Fibroblast of lung (primary cell): ENCODE measurements around the gene WT1. TPM values are rescaled to one million over a fixed set of nuclear protein-coding genes. Genes with fewer than 3 reads are reported as not detected.
A peak's percentile ranks its signal among the peaks of the same experiment; 100 is the strongest.

Experiments
- DNase-seq, 2 donors: peaks; one replicate each; pipeline versions ENCODE4 v3.0.0 to v3.0.0-alpha.2; 2010; ENCODE audit warnings: low read depth in 2 of 2
- H2AFZ ChIP-seq: 2 replicates; pipeline ENCODE4 v1.5.1; 2012; ENCODE audit warnings: low read length, control low read depth, inconsistent platforms
- H3K27ac ChIP-seq: 2 replicates; pipeline ENCODE4 v1.5.1; 2011; ENCODE audit warnings: low read length, control low read depth; ENCODE audit not compliant: insufficient read depth
- H3K27me3 ChIP-seq: 2 replicates; pipeline ENCODE4 v1.5.1; 2011; ENCODE audit warnings: mild to moderate bottlenecking, low read length; ENCODE audit not compliant: control insufficient read depth, insufficient read depth
- H3K36me3 ChIP-seq: 2 replicates; pipeline ENCODE4 v1.5.1; 2011; ENCODE audit warnings: low read length; ENCODE audit not compliant: control insufficient read depth, insufficient read depth
- H3K4me1 ChIP-seq: 2 replicates; pipeline ENCODE4 v1.5.1; 2011; ENCODE audit warnings: low read length; ENCODE audit not compliant: control insufficient read depth, insufficient read depth; ENCODE audit errors: extremely low read depth
- H3K4me2 ChIP-seq: 2 replicates; pipeline ENCODE4 v1.5.1; 2011; ENCODE audit warnings: low read length, control low read depth; ENCODE audit not compliant: insufficient read depth; ENCODE audit errors: extremely low read depth
- H3K4me3 ChIP-seq, 4 experiments: fragments of 200-600 bp in 1 of 4; sonication (generic) in 1 of 4; replicated peaks in 1 of 4; 2 replicates each; pipeline ENCODE4 v1.5.1; 2011 to 2016; ENCODE audit warnings: low read length in 4 of 4, low read depth in 3 of 4, mild to moderate bottlenecking in 3 of 4, control low read depth in 2 of 4, inconsistent platforms in 1 of 4, mixed read lengths in 1 of 4; ENCODE audit not compliant: insufficient read depth in 1 of 4; ENCODE audit errors: control extremely low read depth in 1 of 4
- H3K79me2 ChIP-seq: 2 replicates; pipeline ENCODE4 v1.5.1; 2012; ENCODE audit warnings: mild to moderate bottlenecking, low read length, inconsistent platforms; ENCODE audit not compliant: control insufficient read depth, insufficient read depth
- H3K9ac ChIP-seq: 2 replicates; pipeline ENCODE4 v1.5.1; 2011; ENCODE audit warnings: mild to moderate bottlenecking, low read length, control low read depth; ENCODE audit not compliant: insufficient read depth
- H3K9me3 ChIP-seq: 2 replicates; pipeline ENCODE4 v1.5.1; 2012; ENCODE audit warnings: low read depth, low read length; ENCODE audit not compliant: control insufficient read depth, insufficient read depth
- H4K20me1 ChIP-seq: 2 replicates; pipeline ENCODE4 v1.5.1; 2011; ENCODE audit warnings: low read length; ENCODE audit not compliant: control insufficient read depth, insufficient read depth; ENCODE audit errors: extremely low read depth
- CTCF ChIP-seq, 2 donors: IDR thresholded peaks in 1 of 2; conservative IDR thresholded peaks in 1 of 2; 1 replicate in 1 of 2; 2 replicates in 1 of 2; pipeline ENCODE4 v1.5.1; 2011 to 2012; ENCODE audit warnings: low read length in 2 of 2, control low read depth in 1 of 2, inconsistent platforms in 1 of 2, low read depth in 1 of 2, mild to moderate bottlenecking in 1 of 2
- EZH2 ChIP-seq: IDR thresholded peaks from 2 replicates; pipeline ENCODE4 v1.5.1; 2012; ENCODE audit warnings: low read length, control low read depth, mild to moderate bottlenecking; ENCODE audit errors: missing control alignments
- polyA plus RNA-seq, 2 donors: library from polyadenylated mRNA; depleted of rRNA in 1 of 2; stranded (reverse) in 1 of 2; unstranded in 1 of 2; fragments of >200 nt; gene quantifications; 2 replicates each; pipeline ENCODE4 v1.2.1, GENCODE V29; 2011 to 2012; ENCODE audit warnings: missing spikeins in 1 of 2
- total RNA-seq: library from RNA; depleted of rRNA; stranded (reverse); fragments of >200 nt; gene quantifications from 2 replicates; pipeline ENCODE4 v1.2.1, GENCODE V29; 2014

Gene WT1
- total and polyA plus RNA-seq, 2 donors (not counting 1 experiment from before 2014, with no cell fraction given): not detected

DNA sequence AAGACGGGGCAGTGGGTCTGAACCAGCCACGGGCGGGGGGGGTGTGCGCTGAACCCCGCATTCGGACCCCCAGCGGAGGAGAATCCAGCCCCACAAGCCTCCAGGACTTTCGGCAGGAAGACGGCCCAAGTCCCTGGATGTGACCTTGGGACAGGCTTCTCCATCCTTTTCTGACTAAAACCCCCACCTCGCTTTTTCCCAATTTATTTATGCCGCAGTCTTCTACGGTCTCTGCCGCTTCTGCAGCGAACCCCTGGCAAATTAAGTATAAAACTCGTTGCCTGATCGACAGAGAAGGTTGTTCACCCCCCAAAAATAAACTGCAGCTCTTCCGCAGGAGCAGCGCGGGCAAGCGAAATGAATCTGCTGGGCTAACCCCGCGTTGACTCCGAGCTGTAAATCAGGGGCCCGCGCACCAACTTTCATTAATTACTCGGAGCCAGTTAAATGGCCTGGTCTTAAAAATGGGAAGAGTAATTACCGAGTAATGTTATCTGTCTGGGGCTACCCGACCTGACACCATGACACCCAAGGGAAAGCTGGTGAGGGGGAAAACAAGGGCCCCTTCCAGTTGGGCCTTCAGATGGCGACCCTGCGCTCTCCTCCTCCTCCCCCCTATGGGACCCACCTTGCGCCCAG lies 6.6 kb downstream of the WT1 start:
- H3K4me2 ChIP-seq: no peak overlapping the region
- no peak for DNase-seq
- TF ChIP-seq EZH2 (no peak), CTCF (conservative IDR thresholded peaks at IDR 0.05 in 1 of 2, IDR thresholded peaks at IDR 0.05 in 1 of 2; ENCODE audit: low read depth in 1 of 2, low read length in 2 of 2) (no peak)

GRCh38 chr11:32427935-32428664 lies 7.2 kb downstream of the WT1 start:
- H3K4me1 ChIP-seq: no peaks in the 10 kb centered on the region
- H3K4me2 ChIP-seq: no peak overlapping the region
- no peak overlapping the region for H3K27ac ChIP-seq
- H3K36me3 ChIP-seq: no peaks in the 10 kb centered on the region
- no peaks in the 10 kb centered on the region for H3K9me3 ChIP-seq
- H3K79me2 ChIP-seq: no peaks in the 10 kb centered on the region
- H3K27me3 ChIP-seq: peaks cover 58% of the 10 kb centered on the region
- no peak overlapping the region for H3K4me3 ChIP-seq
- H3K9ac ChIP-seq: no peak overlapping the region
- no peak for DNase-seq
- H4K20me1 ChIP-seq: no peaks in the 10 kb centered on the region
- no peak overlapping the region for H2AFZ ChIP-seq
- TF ChIP-seq EZH2 (peak; percentile 78), CTCF (conservative IDR thresholded peaks at IDR 0.05 in 1 of 2, IDR thresholded peaks at IDR 0.05 in 1 of 2; ENCODE audit: low read depth in 1 of 2, low read length in 2 of 2) (no peak)

More for the DNA sequence above, 6.6 kb downstream of the WT1 start:
- Histone ChIP-seq H3K9me3 (no peaks in the 10 kb centered on the region), H3K4me1 (no peaks in the 10 kb centered on the region), H3K79me2 (no peaks in the 10 kb centered on the region), H3K36me3 (no peaks in the 10 kb centered on the region), H3K4me3 (no peak overlapping the region), H4K20me1 (no peaks in the 10 kb centered on the region), H3K27ac (no peak overlapping the region), H3K9ac (no peak overlapping the region), H3K27me3 (peaks cover 64% of the 10 kb centered on the region), H2AFZ (no peak overlapping the region)

GRCh38 chr11:32427616-32427934 lies 7.8 kb downstream of the WT1 start:
- no peak for DNase-seq
- Histone ChIP-seq H4K20me1 (no peaks in the 10 kb centered on the region), H3K27ac (no peak overlapping the region), H3K79me2 (no peaks in the 10 kb centered on the region), H3K4me3 (no peak overlapping the region), H3K4me2 (no peak overlapping the region), H2AFZ (no peak overlapping the region), H3K4me1 (no peaks in the 10 kb centered on the region), H3K36me3 (no peaks in the 10 kb centered on the region), H3K9ac (no peak overlapping the region), H3K9me3 (no peaks in the 10 kb centered on the region), H3K27me3 (peaks cover 53% of the 10 kb centered on the region)
- TF ChIP-seq EZH2 (no peak), CTCF (conservative IDR thresholded peaks at IDR 0.05 in 1 of 2, IDR thresholded peaks at IDR 0.05 in 1 of 2; ENCODE audit: low read depth in 1 of 2, low read length in 2 of 2) (no peak)
